GM21526 (cell line): ENCODE measurements around the gene TTC27.
"Not testable (repeated sequence)": the region's sequence is repeated elsewhere in the genome, so short reads cannot be mapped to it uniquely, and the experiment has no call there.

Experiments used
- ATAC-seq: cut with Tn5 transposase; IDR thresholded peaks from one replicate; pipeline ENCODE4 v1.9.1; 2021; ENCODE audit warnings: moderate library complexity; ENCODE audit not compliant: unreplicated experiment, low FRiP score

The TTC27 gene

DNA sequence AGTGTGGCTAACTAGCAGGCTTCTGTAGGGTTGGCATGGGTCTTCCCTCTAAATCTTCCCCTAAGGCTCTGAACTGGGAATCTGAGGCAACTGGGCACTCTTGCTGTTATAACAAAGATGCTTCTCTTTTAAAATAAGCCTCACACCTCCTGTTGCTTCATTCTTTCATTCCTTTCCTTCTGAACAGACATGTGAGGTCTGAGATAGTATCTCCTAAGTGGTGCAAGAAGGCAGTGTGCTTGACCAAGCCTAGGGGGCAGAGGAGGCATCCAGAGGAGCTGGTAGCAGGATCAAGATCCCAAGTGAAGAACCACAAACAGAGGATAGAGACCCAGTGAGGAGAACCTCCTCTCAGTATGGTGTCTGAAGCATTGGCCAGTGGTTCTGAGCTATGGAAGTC is 90.9 kb downstream of the TTC27 start:
- ATAC-seq = no peak

DNA sequence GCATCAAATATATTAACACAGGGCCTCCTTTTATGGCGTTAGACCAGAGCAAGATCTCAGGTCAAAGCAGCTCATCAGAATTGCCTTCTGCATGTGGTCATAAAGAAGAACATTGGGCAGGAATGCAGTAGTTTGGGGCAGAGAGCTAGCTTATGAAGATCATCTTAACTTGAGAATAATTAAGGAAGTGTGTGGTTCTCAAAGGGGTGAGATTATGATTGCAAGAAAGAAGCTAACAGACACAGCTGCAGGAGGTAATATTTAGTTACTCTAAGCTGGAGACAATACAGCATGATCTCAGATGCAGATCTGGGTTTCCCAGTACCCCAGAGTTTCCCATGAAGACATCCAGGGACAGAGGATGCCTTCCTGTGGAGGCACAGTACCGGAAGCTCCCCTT is 91.6 kb downstream of the TTC27 start:
- ATAC-seq = no peak

DNA sequence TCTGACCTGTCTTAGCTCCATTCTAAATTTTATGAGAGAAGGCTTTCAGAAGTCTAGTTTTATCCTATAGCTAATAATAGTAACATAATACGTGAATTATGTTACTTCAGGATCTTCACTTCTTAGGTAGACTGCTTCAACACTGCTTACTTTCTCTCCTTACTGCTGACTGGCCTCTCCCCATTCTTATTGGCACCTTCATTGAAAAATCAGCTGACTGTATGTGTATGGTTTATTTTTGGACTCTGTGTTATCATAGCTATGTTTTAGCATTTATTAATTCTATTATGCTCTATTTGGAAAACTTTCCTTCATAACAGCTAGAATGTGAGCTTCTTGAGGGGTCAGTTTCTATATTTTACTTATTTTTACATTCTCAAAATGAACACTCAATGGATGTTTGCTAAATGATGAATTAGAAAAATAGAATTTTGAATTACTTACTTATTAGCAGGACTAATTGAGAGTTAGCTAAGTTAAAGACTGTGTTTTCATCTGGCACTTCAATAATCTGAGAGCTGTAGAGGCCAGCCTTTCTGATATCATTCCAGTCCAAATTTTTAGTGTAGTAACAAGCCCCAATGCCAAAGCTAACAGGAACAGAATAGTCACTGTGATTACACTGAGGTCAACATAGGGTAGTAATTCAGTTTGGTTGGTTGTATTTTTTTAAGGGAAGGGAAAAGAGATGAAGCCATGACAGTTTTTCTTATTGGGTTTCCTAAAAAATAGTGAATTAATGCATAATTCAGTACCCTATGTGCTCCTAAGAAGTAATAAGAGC is 92.3 kb downstream of the TTC27 start:
- no peak for ATAC-seq

DNA sequence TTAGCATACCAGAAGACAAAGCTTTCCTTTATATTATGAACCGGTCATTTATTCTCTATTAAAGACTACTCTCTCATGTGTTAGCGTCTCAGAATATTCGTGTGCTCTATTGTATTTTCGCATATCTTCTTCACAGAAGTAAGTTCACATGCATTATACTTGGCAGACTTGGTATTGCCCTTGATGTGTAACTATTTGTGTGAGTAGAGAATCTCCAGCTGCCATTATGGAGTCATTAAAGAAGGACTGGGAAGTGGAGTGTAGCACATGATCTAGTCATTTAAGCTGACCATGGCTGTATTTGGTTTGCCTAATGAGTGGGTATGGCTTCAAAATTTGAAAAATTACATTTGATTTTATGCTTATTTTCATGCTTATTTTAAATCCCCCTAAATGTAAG is 92.9 kb downstream of the TTC27 start:
- no peak for ATAC-seq

DNA sequence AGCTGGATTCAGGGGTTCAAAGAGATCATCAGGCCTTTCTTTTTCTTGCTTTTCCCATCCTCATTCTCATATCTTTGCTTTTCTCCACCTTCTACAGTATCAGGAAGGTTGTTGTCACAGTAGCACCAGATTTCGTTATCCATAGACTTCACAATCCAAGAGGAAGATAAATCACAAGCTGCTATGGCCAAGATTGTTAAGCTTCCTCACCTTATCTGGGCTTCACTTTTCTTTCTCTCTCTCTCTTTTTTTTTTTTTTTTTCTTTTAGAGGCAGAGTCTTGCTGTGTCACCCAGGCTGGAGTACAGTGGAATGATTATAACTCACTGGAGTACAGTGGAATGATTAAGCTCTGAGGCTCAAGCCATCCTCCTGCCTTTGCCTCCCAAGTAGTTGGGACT is 93.5 kb downstream of the TTC27 start:
- no peak for ATAC-seq

DNA sequence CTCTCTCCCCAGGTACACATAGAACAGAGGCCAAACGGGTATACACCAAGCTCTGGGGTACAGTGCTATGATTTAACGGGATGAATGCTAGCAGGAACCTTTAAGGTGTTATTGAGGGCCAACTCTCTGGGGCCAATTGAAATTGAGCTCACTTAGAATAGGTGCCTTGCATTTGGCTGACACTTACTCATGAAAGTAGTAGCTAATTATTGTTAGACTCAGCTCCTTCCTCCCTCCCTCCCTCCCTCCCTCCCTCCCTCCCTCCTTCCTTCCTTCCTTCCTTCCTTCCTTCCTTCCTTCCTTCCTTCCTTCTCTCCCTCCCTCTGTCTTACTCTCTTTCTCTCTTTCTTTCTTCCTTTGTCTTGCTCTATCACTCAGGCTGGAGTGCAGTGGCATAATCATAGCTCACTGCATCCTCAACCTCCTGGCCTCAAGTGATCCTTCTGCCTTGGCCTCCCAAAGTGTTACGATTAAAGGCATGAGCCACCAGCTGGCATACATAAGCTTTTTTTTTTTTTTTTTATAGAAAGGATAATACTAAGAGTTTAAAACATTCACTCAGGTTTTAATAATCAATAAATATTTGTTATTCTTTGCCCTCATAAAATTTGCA is 95.7 kb downstream of the TTC27 start:
- ATAC-seq = no peak

DNA sequence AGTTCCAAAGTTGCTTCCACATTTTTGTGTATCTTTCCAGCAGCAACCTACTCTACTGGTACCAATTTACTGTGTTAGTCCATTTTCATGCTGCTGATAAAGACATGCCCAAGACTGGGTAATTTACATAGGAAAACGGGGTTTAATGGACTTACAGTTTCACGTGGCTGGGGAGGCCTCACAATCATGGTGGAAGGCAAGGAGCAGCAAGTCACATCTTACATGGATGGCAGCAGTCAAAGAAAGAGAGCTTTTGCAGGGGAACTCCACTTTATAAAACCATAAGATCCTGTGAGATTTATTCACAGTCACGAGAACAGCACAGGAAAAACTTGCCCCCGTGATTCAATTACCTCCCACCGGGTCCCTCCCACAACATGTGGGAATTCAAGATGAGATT is 98.8 kb downstream of the TTC27 start:
- not testable (repeated sequence) for ATAC-seq

DNA sequence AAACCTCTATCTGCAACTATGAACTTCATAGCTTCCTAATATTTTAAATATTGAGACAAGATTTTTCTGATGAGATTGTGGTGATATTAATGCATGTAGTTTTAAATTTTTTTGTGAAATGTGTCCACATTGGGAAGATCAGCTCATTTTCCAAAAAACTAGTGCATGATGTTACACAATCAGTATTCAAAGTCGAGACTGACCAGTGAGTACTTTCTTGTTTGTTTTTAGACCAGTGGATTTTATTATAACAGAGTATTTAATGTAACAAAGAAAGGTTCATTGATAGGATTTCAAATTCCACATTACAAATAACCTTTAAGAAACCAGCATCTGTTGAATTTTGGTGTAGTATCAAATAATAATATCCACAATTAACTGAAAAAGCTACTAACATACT is 99.3 kb downstream of the TTC27 start:
- ATAC-seq = no peak

DNA sequence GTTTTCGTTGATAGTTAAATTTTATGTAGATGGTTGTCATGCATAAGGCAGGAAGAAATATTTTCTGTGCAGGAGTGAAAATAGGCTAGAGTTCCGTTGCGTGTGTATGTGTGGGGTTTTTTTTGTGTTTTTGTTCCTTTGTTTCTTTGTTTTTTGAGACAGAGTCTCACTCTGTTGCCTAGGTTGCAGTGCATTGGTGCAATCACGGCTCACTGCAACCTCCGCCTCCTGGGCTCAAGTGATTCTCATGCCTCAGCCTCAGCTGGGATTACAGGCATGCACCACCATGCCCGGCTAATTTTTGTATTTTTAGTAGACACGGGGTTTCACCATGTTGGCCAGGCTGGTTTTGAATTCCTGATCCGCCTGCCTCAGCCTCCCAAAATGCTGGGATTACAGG is 103.1 kb downstream of the TTC27 start:
- ATAC-seq = not testable (repeated sequence)

DNA sequence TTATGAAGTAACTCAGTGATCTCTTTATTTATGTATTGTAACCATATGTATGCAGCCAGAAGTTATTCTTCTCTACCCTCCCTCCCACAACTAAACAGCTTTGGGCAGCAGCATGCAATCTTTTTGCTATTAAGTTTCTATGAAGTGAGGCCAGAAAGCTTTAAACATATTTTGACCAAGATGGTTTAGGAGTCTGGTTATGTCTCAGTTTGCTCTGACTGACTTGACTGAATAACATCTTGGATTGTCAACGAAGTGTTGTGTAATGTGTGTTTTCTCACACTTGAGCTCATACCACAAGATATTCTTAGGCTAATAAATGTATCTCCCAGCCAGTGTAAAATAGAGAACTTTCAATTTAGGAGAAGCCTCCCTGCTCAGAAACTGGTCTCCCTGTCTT is 104.3 kb downstream of the TTC27 start:
- no peak for ATAC-seq

DNA sequence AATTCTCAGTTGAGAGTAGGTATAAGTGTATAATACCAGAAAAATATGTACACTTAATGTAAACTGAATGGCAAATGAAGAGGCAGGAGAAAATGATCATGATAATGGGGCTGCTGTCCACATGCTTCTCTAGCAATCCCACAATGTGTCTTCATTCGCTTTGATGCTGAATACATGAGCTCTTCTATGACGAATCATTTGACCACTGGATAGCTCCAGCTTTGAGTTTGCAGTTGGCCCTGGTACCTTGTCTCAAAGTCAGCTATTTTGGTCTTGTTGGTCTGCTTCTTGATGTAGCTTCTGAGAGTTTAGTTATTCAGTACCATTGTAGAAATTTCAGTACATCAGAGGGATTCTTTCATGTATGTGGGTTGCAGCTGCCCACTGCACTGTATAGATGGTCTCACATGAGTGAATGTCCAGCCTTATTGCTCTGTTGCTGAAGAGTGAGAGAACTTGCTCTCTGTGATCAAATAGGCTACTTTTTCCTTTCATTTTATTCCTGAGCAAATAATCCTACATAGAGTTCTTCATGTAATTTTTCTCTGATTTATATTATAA is 105.1 kb downstream of the TTC27 start:
- no peak for ATAC-seq

DNA sequence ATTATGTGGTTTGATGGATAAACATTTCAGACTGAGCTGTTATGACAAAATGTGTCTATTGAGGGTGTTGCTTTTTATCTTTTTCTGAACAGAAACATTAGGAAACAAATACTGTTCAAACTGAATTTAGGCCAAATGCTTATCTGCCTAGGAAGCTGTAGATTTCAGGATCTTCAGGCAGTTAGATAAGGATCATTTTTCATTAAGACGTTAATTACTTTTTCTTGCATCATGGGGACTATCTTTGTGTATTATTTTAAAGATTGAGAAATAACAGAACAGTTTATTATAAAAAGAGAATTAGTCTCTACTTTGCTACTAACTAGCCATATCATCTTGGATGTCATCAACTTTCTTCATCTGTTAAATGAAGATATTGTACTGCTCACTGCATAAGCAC is 107.5 kb downstream of the TTC27 start:
- ATAC-seq = no peak

DNA sequence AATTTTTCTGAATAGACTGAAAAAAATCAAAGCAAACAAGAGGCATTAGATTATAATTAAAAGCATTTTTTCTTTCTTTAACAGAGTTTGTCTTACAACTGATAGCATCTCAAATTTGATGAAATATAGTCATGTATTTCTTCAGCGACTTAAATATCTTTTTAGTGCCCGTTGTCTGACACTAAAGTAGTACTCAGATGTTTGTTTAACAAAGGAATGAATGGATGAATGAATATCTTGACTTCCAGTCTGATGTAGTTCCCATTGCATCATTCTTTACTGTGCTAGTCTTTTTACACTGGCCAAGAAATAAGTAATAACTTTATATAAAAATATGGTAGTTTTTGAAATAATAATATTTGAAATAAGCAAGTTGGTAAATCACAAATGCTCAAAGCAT is 111.1 kb downstream of the TTC27 start:
- no peak for ATAC-seq

DNA sequence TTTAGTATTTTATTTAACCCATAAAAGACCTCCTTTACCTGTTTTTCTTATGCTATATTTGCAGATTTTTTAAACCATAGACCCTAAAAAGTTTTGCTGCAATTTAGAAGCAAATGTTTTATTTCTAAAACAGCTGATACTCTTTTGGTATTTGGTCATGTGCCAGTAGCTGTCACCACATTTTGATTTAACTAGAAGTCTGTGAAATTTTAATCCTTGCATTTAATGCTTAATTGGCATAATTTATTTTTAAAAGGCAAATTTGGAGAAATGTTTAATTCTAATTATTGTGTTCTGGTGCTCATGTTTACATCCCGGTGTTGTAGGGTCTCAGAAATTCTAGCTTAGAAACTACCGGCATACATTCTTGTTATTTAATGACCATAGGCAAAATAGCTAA is 111.8 kb downstream of the TTC27 start:
- ATAC-seq = no peak

DNA sequence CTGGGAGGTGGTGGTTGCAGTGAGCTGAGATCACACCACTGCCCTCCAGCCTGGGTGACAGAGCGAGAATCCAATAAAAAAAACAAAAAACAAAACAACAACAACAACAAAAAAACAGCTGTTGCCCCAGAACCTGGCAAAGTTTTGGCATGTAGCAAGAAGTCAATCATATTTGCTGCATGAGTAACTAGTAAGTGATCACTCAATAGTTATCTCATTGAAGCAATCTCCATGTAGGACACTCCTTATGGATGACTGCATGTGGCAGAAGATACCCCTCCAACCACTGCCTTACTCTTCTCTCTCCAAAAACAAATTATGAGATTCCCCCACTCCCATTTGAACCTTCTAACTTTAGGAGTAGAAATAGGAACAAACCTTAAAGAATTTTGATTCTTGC is 113.7 kb downstream of the TTC27 start:
- ATAC-seq = no peak

DNA sequence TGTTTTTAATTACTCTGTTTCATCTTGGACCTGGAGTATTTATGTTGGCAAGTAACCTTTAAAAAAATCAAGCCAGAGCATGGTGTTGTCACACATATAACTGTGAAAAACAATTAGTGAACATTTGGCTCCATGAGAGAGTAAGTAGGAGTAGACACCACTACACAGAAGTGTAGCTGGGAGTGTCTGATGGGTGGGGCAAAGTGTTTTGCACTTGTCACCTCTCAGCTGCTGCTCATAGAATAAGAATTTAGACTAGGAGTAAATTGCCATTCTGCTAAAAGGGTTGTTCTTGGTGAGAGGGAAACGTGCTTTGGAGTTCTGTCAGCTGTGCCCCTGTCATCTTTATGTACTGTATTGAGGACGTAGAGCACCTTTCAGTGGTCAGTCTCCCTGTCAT is 114.5 kb downstream of the TTC27 start:
- no peak for ATAC-seq

DNA sequence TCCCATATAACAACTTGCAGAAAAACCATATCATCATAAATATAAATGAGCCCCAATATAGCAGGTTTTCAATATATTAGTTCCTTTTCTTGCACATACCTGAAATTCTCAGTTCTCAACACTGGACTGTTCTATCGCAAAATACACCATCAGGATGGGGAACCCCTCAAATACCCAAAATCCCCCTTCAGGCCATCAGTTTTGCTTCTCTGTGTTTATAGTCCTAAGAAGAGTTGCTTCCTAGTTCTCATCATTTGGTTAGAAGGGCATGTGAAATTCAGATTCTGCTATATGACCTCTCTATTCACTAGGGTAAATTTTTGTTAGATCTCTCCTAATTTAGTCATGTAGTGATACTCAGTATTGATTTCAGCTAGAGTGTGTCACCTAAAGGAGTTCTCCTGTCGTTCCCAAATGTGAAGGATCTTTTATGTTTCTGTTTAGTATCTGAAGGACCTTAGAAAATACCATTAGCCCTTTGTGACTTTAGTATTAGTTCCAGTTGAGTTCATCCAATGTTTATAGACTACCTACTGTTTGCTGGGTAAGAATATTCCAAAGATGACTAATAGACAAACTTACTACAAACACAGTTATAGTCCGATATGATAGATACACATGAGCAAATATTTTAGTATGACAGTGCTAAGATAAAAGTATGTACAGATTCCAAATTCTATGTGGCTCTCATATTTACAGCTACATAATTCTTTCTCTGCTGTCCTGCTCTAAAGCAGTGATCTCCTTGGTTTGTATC is 115.8 kb downstream of the TTC27 start:
- peak; percentile 45 for ATAC-seq

DNA sequence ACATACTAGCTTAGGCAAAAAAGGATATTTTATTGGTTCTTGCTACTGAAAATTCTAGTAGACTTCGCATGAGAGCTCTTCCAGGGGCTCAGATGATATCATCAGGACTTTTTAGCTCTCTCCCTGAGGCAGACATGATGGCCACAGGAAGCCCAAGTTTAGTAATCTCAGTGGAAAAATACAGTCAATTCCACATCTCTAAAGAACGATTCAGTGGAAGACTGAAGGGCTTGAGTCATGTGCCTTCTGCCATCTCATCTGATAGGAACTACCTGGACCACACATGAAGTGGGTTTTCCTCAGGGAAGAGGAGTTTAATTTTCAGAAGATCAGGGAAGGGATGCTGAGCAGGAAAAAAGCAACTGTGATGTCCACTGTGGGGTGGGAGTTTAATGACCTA is 117.3 kb downstream of the TTC27 start:
- ATAC-seq = no peak

DNA sequence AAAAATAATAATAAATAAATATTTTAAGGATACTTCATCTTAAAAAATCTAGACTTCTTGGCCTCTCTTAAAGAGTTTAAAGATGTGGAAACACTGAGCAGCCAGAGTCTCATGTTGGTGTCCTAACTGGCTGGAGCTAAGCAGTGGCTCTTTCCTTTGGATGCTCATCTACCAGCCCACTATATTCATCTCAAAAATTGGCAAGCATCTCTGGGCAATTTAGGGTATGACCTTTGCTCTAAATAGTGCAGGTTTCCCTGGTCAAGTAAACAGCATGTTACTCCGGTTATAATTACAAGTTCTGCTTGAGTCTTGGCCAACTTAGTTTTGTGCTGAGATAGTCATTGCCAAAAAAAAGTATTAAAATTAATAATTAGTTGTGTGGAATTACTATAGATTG is 117.8 kb downstream of the TTC27 start:
- no peak for ATAC-seq

DNA sequence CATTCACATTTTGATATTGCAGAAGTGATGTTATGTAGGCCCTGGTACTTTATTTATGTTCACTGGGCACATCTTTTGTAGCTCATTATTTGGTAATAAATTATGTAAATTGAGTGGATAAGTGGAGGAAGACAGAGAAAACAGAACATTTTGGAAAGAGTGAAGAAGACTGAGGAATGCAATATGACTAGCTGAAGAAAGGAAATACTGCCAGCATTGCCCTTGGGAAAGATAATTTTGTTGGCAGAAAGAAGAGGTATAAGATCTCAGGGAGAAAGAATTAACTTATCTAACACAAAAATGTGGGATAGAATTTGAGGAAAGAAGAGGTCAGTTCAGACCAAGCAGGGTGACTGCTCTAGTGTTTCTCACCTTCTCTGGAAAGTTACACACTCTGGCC is 118.8 kb downstream of the TTC27 start:
- no peak for ATAC-seq

DNA sequence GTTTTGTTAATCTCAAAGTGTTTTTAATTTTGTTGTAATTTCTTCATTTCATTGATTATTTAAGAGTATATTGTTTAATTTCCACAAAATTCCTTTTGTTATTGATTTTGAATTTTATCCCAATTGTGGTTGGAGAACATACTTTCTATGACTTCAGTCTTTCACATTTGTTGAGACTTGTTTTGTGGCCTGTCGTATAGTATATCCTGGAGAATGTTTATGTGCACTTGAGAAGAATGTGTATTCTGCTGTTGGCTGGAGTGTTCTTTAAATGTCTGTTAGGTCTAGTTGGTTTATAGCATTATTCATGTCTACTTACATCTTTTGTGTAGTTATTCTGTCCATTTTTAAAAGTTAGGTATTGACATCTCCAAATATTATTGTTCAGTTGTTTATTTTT is 120.3 kb downstream of the TTC27 start:
- no peak for ATAC-seq
